Activated naive CD4-positive, alpha-beta T cell treated with Interleukin-2 at 50 U/mL for 16 hours (primary cell): ENCODE measurements around the gene LBX2.
"Not testable (repeated sequence)": the region's sequence is repeated elsewhere in the genome, so short reads cannot be mapped to it uniquely, and the experiment has no call there.

Source experiments
- DNase-seq: peaks from one replicate; pipeline ENCODE4 v3.0.0-alpha.2; 2020

LBX2 gene

DNA sequence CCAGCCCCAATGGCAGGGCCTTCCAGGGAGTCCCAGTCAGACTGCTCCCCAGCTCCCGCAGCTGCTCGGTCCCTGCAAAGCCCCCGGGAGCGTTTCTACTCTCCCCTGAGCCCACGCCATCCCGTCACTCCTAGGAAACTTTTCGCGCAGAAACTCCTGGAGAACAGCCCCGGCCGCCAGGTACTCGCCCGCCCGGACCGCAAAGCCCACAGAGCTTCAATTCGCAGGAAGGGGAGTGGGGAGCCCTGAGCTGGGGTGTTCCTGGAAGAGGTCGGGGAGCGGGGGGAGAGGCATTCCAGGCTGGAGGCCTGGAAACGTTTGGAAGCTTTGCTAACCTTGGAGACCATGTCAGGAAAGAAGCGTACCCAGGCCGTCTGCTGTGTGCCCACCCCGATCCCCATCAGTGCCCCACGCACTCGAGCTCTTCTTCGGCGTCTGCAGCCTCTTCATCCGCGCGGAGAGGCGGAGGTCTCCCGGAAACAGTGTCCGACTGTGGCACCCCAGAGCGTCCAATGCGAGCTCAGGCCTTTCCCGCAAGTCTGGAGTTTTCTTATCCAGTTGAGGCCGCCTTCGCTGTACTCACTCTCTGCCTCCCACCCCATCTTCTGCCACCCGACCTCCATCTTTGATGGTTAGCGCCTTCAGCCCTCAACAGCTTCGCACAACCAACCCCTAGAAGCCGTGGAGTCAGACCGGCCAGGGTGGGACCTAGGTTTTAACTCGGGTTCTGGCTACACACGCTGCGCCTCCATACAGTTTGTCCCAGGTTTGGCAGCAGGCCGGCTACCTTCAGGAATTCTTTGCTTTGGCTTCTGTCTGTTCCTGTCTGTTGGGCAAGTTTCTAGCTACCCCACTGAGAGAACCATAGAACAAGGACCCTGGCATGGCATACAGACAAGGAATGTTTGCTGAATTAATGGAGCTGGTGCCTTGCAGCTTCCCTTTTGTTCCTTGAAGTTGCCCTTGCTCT is 4.4 kb upstream of the LBX2 start:
- no peak for DNase-seq

DNA sequence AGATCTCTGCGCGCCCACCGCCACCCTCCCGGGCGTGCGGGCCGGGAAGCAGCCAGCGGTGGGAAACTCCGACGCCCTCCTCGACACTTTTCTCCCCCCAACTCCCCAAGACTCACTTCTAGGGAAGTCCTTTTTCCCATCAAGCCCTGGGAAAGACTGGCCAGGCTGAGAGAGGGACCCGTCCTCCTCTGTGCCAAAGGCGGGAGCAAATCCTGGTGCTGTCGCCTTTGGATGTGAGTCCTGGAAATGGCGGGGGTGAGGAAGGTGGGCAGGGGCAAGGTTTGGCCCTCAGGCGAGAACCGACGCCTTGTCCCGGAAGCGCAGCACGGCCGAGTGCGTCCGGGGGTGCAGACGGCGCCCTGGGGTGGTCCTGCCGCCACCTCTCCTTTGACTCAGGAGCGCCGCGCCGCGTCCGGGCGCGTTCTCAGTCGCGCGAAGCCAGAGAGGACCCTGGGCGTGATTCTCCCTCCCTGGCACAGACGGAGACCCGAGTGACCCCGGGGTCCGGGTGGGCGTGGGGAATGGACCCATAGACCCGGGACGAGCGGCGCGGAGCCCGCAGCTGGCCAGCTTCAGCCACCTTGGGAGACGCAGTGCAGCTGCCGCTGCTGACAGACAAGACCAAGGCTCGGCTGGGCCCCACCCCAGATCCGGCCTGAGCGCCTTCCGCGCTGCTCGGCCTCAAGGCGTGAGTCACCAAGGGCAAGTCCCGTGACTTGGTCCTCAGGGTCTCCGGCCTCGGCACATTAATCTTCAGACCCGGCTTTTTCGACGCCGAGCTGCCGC is 3.5 kb upstream of the LBX2 start:
- DNase-seq = peak; percentile 43

DNA sequence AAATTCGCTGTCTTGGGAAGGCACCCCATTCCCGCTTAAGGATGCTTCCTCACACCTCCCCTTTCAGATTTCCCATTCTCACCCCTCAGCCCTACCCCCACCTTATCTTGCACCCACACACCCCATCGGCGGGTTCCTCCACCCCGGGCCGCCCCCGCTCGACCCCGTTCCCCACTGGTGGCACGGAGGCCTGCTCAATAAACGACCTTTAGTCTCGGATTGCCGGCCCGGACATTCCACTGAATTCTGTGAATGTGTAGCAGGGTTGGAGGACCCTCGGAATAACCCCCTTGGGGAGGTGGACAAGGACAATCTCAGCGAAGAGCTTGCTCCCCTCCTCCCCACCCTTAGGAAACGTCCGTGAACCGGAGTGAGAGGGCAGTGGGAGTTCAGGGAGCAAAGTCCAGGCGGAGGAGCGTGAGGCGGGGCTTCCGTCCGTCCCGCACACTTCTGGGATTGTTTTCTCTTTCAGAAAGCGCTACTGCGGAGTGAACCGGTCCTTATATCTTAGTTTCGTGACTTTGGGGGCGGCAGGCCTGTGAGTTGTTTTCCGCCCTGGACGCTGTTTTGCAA is 2.8 kb upstream of the LBX2 start:
- DNase-seq = no peak

- DNase-seq = no peak
These were observed 2.1 kb upstream of the LBX2 start for GRCh38 chr2:74501335-74502071.

- no peak for DNase-seq
These were observed 1.2 kb upstream of the LBX2 start for GRCh38 chr2:74500578-74500946.

- no peak for DNase-seq
These were observed 656 bp upstream of the LBX2 start for GRCh38 chr2:74499940-74500577.

DNA sequence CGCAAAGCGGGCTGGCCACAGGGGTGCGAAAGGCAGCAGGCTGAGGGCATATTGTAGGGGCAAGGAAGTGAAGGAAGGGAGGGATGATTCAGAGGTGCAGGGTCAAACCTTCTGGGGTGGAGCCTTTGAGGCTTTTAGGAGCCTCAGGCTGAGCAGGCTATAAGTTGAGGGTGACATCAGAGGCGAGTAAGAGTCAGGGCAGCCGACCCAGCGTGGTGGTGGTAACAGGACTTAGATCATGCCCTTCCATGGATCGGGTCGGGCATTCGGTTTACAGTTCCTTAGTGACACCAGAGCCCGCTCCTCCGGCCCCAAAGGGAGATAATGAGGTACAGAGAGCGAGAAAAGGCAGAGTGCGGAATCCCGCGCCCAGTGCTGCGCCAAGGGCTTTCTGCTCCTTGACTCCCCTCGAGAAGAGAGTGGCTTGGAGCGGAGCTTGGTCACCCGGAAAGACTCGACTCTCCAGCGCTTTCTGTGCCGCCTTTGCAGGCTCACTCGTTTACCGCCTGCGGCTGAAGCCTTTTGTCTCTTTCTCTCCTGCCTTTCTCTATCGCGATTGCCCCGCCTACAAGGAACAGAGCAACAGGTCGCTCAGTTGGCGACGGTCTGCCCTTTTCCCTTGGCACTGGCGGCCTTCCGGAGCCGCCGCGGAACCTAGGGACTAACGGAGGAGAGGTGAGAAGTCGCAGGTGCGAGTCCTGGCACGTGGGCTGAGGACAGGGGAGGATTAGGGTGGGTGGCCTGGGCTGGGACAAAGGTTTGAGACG is 720 bp downstream of the LBX2 start:
- DNase-seq = no peak

DNA sequence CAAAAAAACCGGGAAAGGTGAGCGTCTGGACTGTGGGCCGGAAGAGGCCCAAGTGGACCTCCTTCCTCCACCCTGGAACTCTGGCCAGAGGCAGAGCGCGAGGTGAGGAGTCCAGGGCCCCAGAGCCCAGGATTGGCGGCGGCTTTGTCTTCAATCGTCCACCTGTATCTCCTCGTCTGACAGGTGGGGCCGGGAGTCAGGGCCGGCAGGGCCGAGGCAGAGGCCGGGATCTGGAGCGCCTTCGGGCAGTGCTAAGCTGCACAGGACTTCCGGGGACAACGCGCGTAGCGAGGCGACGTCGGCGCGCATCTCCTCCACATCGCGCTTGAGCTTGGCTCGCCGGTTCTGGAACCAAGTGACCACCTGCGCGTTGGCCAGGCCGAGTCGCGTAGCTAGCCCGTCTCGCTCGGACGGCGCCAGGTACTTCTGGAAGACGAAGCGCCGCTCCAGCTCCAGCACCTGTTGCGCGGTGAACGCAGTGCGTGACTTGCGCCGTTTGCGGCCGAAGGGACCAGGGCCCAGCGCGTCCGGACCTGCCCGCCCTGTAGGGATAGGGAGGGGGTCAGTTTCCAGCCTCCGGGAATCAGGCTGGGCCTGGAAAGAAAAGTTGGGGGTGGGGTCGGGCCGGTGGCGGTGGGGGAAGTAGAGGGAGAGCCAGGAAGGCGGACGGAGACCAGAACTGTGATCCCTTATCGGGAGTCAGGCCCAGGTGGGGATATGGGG is 1.5 kb downstream of the LBX2 start:
- DNase-seq = peak; percentile 24

GRCh38 chr2:74496997-74497776 is 2.2 kb downstream of the LBX2 start:
- DNase-seq = no peak

- DNase-seq = no peak
These were observed 4.0 kb downstream of the LBX2 start for GRCh38 chr2:74495440-74495839.

- no peak for DNase-seq
These were observed 5.9 kb downstream of the LBX2 start for GRCh38 chr2:74493546-74493945.

GRCh38 chr2:74491648-74492544 is 7.5 kb downstream of the LBX2 start:
- no peak for DNase-seq

- no peak for DNase-seq
These were observed 9.5 kb downstream of the LBX2 start for GRCh38 chr2:74489906-74490305.

- DNase-seq = no peak
These were observed 10.5 kb downstream of the LBX2 start for GRCh38 chr2:74488643-74489481.

- DNase-seq = no peak
These were observed 13.3 kb downstream of the LBX2 start for GRCh38 chr2:74486141-74486540.

DNA sequence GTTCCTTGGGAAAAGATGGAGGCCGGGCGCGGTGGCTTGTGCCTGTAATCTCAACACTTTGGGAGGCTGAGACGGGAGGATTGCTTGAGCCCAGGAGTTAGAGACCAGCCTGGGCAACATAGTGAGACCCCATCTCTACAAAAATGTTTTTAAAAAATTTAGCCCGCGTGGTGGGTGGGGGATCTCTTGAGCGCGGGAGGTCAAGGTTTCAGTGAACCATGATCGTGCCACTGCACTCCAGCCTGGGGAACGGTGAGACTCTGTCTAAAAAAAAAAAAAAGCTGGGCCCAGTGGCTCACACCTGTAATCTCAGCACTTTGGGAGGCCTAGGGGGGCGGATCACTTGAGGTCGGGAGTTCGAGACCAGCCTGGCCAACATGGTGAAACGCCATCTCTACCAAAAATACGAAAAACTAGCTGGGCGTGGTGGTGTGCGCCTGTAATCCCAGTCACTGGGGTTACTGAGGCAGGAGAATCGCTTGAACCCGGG is 15.7 kb downstream of the LBX2 start:
- DNase-seq = not testable (repeated sequence)

GRCh38 chr2:74482801-74483674 is 16.4 kb downstream of the LBX2 start, which contains the start of the genes CCDC142 and TTC31:
Gene CCDC142 (minus strand): TSS chr2:74482998. CDS start chr2:74482837, 161 bp downstream.
Gene TTC31 (plus strand): TSS chr2:74483081. CDS start chr2:74483096, 15 bp downstream.
- DNase-seq = peak; percentile 94
